GM18858 (cell line): ENCODE data around the gene RSPH6A.

ENCODE experiments used
- ATAC-seq: cut with Tn5 transposase; IDR thresholded peaks from one replicate; pipeline ENCODE4 v1.9.1; 2021; ENCODE audit not compliant: unreplicated experiment

The RSPH6A gene

GRCh38 chr19:45781214-45782161 lies 33.6 kb downstream of the RSPH6A start:
- ATAC-seq = no peak

- ATAC-seq = no peak
These were observed 34.5 kb downstream of the RSPH6A start for GRCh38 chr19:45780448-45781213.

- no peak for ATAC-seq
These were observed 35.0 kb downstream of the RSPH6A start for GRCh38 chr19:45780146-45780447.

- ATAC-seq = no peak
These were observed 35.6 kb downstream of the RSPH6A start for GRCh38 chr19:45779231-45780145.

GRCh38 chr19:45778010-45778661 lies 37.0 kb downstream of the RSPH6A start:
- no peak for ATAC-seq

GRCh38 chr19:45777395-45777961 lies 37.6 kb downstream of the RSPH6A start:
- no peak for ATAC-seq

GRCh38 chr19:45774765-45775164 lies 40.3 kb downstream of the RSPH6A start:
- ATAC-seq = no peak

- ATAC-seq = no peak
These were observed 41.7 kb downstream of the RSPH6A start for GRCh38 chr19:45773384-45773783.

- no peak for ATAC-seq
These were observed 42.2 kb downstream of the RSPH6A start for GRCh38 chr19:45772912-45773311.

- ATAC-seq = no peak
These were observed 42.8 kb downstream of the RSPH6A start for GRCh38 chr19:45772130-45772840.

- no peak for ATAC-seq
These were observed 43.7 kb downstream of the RSPH6A start for GRCh38 chr19:45771311-45771933.

GRCh38 chr19:45770192-45771101 lies 44.7 kb downstream of the RSPH6A start:
- ATAC-seq = peak; percentile 29

GRCh38 chr19:45769821-45770191 lies 45.3 kb downstream of the RSPH6A start:
- no peak for ATAC-seq

- ATAC-seq = peak; percentile 34
These were observed 45.9 kb downstream of the RSPH6A start, which contains the start of gene SIX5 for GRCh38 chr19:45768984-45769782. TSS of gene SIX5 (minus strand) at chr19:45769252. CDS start at chr19:45768844, 408 bp downstream.

- ATAC-seq = no peak
These were observed 46.5 kb downstream of the RSPH6A start for GRCh38 chr19:45768655-45768983.

GRCh38 chr19:45767881-45768654 lies 47.0 kb downstream of the RSPH6A start:
- no peak for ATAC-seq
